ENCODE results near the gene CRYZL1. TPM values are rescaled to one million over a fixed set of nuclear protein-coding genes. Genes with fewer than 3 reads are reported as not detected.

The CRYZL1 gene
- total RNA-seq, 1 experiment from 2014 or later, result 13.5 TPM

DNA sequence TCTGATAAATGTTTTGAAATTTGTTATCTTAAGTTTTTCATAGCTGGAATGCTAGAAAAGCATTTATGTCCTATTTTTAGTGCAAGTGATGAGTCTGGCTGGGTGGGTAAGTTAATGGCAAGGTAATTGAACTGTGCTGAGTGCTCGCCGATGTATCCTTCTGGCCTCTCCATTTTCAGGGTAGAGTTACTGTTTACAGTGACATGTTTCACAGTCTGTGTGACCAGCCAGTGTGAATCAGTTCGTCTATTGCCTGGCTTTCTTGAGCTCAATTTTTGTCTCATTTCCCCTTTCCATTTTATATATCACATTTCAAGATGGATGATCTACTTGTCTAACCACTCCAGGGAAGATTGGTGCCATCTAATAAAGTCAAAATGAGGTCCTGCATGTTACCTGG, 44.8 kb upstream of the CRYZL1 start:
- H3K18ac ChIP-seq (ENCODE audit: insufficient read length, low read depth, low read length), result no peak overlapping the region
- no peak overlapping the region for H3K14ac ChIP-seq (ENCODE audit: insufficient read depth, low read length)
- H3K9me3 ChIP-seq (ENCODE audit: control insufficient read depth, low read depth, low read length), result no peaks in the 10 kb centered on the region
- no peak for TF ChIP-seq CTCF (conservative IDR thresholded peaks at IDR 0.05)
- H3K9me3 Mint-ChIP-seq, result no peaks in the 10 kb centered on the region
- H3K4ac ChIP-seq (ENCODE audit: low read depth, low read length), result no peak overlapping the region
- no peak overlapping the region for H3T11ph ChIP-seq (ENCODE audit: low read length)
- no peak overlapping the region for H2AFZ ChIP-seq (ENCODE audit: low read length)
- no peak overlapping the region for H3K23ac ChIP-seq (ENCODE audit: insufficient read length, low read depth, low read length)
- no peak overlapping the region for H3K56ac ChIP-seq (ENCODE audit: insufficient read length, low read depth, low read length)
- peak overlapping the region; percentile 0 to 29; a peak in 3 of 5 replicates for H3K4me3 Mint-ChIP-seq
- H2BK20ac ChIP-seq (ENCODE audit: low read depth, low read length, poor library complexity, severe bottlenecking), result no peak overlapping the region
- WGBS (ENCODE audit: extremely low coverage, insufficient read length, low lambda C conversion rate), result no CpG with 5 or more reads among the region's 3 CpGs
- H2BK15ac ChIP-seq (ENCODE audit: low read depth, low read length), result no peak overlapping the region
- peak overlapping the region; percentile 70 to 96 (median 89); a peak in 6 of 7 replicates for H3K27ac Mint-ChIP-seq
- H3K4me1 ChIP-seq (ENCODE audit: insufficient read depth, low read length), result peaks cover 13% of the 10 kb centered on the region
- no peaks in the 10 kb centered on the region for H4K20me1 ChIP-seq (ENCODE audit: control insufficient read depth, insufficient read depth, insufficient read length)
- no peak overlapping the region for H2BK5ac ChIP-seq (ENCODE audit: insufficient read length, low read length)
- no peak overlapping the region for H4K91ac ChIP-seq (ENCODE audit: insufficient read length, low read depth, low read length)
- DNase-seq, result no peak
- no peaks in the 10 kb centered on the region; the same call in 1 of the 2 replicates for H3K27me3 ChIP-seq (ENCODE audit: insufficient read depth, low read length)
- no peaks in the 10 kb centered on the region for H3K27me3 Mint-ChIP-seq (ENCODE audit: low read depth)
- no peak overlapping the region for H2BK120ac ChIP-seq (ENCODE audit: low read depth, low read length, poor library complexity, severe bottlenecking)
- H3K79me1 ChIP-seq (ENCODE audit: insufficient read depth, low read depth, low read length, poor library complexity, severe bottlenecking), result no peaks in the 10 kb centered on the region
- H3K23me2 ChIP-seq (ENCODE audit: insufficient read length, low read depth, low read length, poor library complexity, severe bottlenecking), result no peaks in the 10 kb centered on the region
- no peak overlapping the region for H3K9ac ChIP-seq (ENCODE audit: extremely low read depth, insufficient read length, low read length)
- H3K36me3 Mint-ChIP-seq (ENCODE audit: insufficient read depth in 1 of 3, low read depth in 3 of 3), result peaks cover 0 to 4% (median 0%) of the 10 kb centered on the region in 3 experiments; a peak in 1 of 7 replicates
- peak overlapping the region; percentile 14 for H3K4me2 ChIP-seq (ENCODE audit: insufficient read depth, insufficient read length, low read length)
- no peak overlapping the region for H2AK5ac ChIP-seq (ENCODE audit: insufficient read length, low read length)
- H4K8ac ChIP-seq (replicated peaks; ENCODE audit: insufficient read length, low read depth, low read length), result no peak overlapping the region
- no peak overlapping the region for H4K5ac ChIP-seq (ENCODE audit: insufficient read length, low read depth, low read length)
- H3K79me2 ChIP-seq (ENCODE audit: insufficient read depth, low read length), result peaks cover 28% of the 10 kb centered on the region; the same call in 1 of the 2 replicates
- H3K4me1 Mint-ChIP-seq, result peaks cover 63 to 73% of the 10 kb centered on the region in 2 experiments
- H2BK12ac ChIP-seq (ENCODE audit: insufficient read length, low read depth, low read length), result no peak overlapping the region
- peak overlapping the region; percentile 67 for H3K27ac ChIP-seq (ENCODE audit: insufficient read length, low read depth, low read length)
